ENCODE data around the gene FUT8.

DNA sequence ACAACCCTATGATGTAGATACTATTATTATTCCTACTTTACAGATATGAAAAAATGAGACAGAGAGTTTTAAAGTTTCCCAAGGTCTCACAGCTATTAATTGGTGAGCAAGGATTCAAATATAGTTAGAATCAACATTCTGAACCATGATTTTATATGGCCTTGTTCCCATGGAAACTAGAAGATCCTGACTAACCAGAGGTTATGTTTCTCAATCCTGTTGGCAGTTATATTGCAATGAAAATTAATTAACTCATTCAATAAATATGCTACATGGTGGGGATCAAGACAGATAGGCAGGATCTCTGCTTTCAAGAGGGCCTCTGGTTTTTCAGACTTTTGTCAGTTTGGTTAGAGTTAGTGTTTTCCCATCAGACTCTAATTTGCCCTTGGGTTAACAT lies 9.3 kb upstream of the FUT8 start:
- TF ChIP-seq, protein P1, sequence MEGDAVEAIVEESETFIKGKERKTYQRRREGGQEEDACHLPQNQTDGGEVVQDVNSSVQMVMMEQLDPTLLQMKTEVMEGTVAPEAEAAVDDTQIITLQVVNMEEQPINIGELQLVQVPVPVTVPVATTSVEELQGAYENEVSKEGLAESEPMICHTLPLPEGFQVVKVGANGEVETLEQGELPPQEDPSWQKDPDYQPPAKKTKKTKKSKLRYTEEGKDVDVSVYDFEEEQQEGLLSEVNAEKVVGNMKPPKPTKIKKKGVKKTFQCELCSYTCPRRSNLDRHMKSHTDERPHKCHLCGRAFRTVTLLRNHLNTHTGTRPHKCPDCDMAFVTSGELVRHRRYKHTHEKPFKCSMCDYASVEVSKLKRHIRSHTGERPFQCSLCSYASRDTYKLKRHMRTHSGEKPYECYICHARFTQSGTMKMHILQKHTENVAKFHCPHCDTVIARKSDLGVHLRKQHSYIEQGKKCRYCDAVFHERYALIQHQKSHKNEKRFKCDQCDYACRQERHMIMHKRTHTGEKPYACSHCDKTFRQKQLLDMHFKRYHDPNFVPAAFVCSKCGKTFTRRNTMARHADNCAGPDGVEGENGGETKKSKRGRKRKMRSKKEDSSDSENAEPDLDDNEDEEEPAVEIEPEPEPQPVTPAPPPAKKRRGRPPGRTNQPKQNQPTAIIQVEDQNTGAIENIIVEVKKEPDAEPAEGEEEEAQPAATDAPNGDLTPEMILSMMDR (IDR thresholded peaks at IDR 0.05; ENCODE audit: low read depth, low read length, missing input control): no peak
- TF ChIP-seq TAF1 (conservative IDR thresholded peaks at IDR 0.05): no peak
- TF ChIP-seq JUND (IDR thresholded peaks at IDR 0.05): no peak
- TF ChIP-seq, protein P2, sequence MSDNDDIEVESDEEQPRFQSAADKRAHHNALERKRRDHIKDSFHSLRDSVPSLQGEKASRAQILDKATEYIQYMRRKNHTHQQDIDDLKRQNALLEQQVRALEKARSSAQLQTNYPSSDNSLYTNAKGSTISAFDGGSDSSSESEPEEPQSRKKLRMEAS (IDR thresholded peaks at IDR 0.05): no peak
- no peak for TF ChIP-seq RAD21 (IDR thresholded peaks at IDR 0.05)
- TF ChIP-seq YY1 (IDR thresholded peaks at IDR 0.05): no peak
- no peak for TF ChIP-seq SP1 (IDR thresholded peaks at IDR 0.05)
- no peak for TF ChIP-seq FOXA1 (IDR thresholded peaks at IDR 0.05)
- no peak for TF ChIP-seq ATF3 (IDR thresholded peaks at IDR 0.05)
- no peak for TF ChIP-seq EGR1 (IDR thresholded peaks at IDR 0.05; ENCODE audit: low read depth in 2 of 2)
- no peak for TF ChIP-seq GABPA (IDR thresholded peaks at IDR 0.05 in 1 of 2, conservative IDR thresholded peaks at IDR 0.05 in 1 of 2)

Measured in liver (tissue), 3 donors.